GM23338 (cell line): ENCODE measurements around the gene SLC25A26. TPM values are rescaled to one million over a fixed set of nuclear protein-coding genes. Genes with fewer than 3 reads are reported as not detected.

Experiments
- ATAC-seq: fragments of 200-7000 bp; cut with Tn5 transposase; 3 replicates; pipeline ENCODE4 v1.9.1; 2020
- DNase-seq: peaks from one replicate; pipeline ENCODE4 v3.0.0-alpha.2; 2015; ENCODE audit warnings: low spot score
- H2AFZ ChIP-seq: fragments of 200-600 bp; sonication (generic); 2 replicates; pipeline ENCODE4 v1.8.0; 2016; ENCODE audit warnings: antibody characterized with exemption, mild to moderate bottlenecking, moderate library complexity
- H3F3A ChIP-seq: fragments of 200-600 bp; sonication (generic); replicated peaks from 2 replicates; pipeline ENCODE4 v1.8.0; 2017; ENCODE audit warnings: antibody characterized with exemption, mixed run types, low read depth
- H3K27ac ChIP-seq: fragments of 200-600 bp; sonication (generic); 2 replicates; pipeline ENCODE4 v1.6.1; 2016; ENCODE audit warnings: low read depth
- H3K27me3 ChIP-seq: fragments of 200-600 bp; sonication (generic); 2 replicates; pipeline ENCODE4 v1.8.0; 2016; ENCODE audit warnings: mild to moderate bottlenecking, mixed run types, moderate library complexity; ENCODE audit not compliant: insufficient read depth
- H3K36me3 ChIP-seq: fragments of 200-600 bp; sonication (generic); 2 replicates; pipeline ENCODE4 v1.8.0; 2016; ENCODE audit warnings: mild to moderate bottlenecking; ENCODE audit not compliant: insufficient read depth
- H3K4me1 ChIP-seq: fragments of 200-600 bp; sonication (generic); 2 replicates; pipeline ENCODE4 v1.8.0; 2016; ENCODE audit warnings: mild to moderate bottlenecking, moderate library complexity; ENCODE audit not compliant: insufficient read depth
- H3K4me2 ChIP-seq: fragments of 200-600 bp; sonication (generic); 2 replicates; pipeline ENCODE4 v1.7.1; 2017; ENCODE audit warnings: mixed run types
- H3K4me3 ChIP-seq: fragments of 200-600 bp; sonication (generic); 2 replicates; pipeline ENCODE4 v1.6.1; 2016; ENCODE audit warnings: mixed run types
- H3K79me2 ChIP-seq: fragments of 200-600 bp; sonication (generic); replicated peaks from 2 replicates; pipeline ENCODE4 v1.8.0; 2017; ENCODE audit warnings: mild to moderate bottlenecking; ENCODE audit not compliant: insufficient read depth
- H3K9me2 ChIP-seq: fragments of 200-600 bp; sonication (generic); 2 replicates; pipeline ENCODE4 v1.8.0; 2017; ENCODE audit not compliant: insufficient read depth
- H4K20me1 ChIP-seq: fragments of 200-600 bp; sonication (generic); replicated peaks from 2 replicates; pipeline ENCODE4 v1.8.0; 2017; ENCODE audit warnings: mild to moderate bottlenecking; ENCODE audit not compliant: insufficient read depth
- H3K27ac Mint-ChIP-seq: 2 replicates; pipeline ENCODE4 v1.8.0; 2020; ENCODE audit warnings: inconsistent platforms, mild to moderate bottlenecking, moderate library complexity, mixed read lengths
- H3K27me3 Mint-ChIP-seq: 3 replicates; pipeline ENCODE4 v1.8.0; 2022; ENCODE audit warnings: low read depth, mild to moderate bottlenecking, moderate library complexity, mixed read lengths, inconsistent platforms; ENCODE audit not compliant: insufficient read depth, poor library complexity
- H3K36me3 Mint-ChIP-seq: 3 replicates; pipeline ENCODE4 v1.8.0; 2021; ENCODE audit warnings: low read depth, mild to moderate bottlenecking, inconsistent platforms, moderate library complexity, mixed read lengths
- H3K4me1 Mint-ChIP-seq: 3 replicates; pipeline ENCODE4 v1.8.0; 2020; ENCODE audit warnings: mild to moderate bottlenecking, inconsistent platforms, mixed read lengths
- H3K4me3 Mint-ChIP-seq: 3 replicates; pipeline ENCODE4 v1.8.0; 2021; ENCODE audit warnings: moderate library complexity, mild to moderate bottlenecking, inconsistent platforms, mixed read lengths
- H3K9me3 Mint-ChIP-seq: 3 replicates; pipeline ENCODE4 v1.8.0; 2020; ENCODE audit warnings: moderate library complexity, mild to moderate bottlenecking, inconsistent platforms, mixed read lengths
- CREB1 ChIP-seq: fragments of 250-450 bp; sonication (Bioruptor Pico); IDR thresholded peaks from 2 replicates; pipeline ENCODE4 v1.5.0; 2020; ENCODE audit warnings: low read depth, mild to moderate bottlenecking, moderate library complexity
- CTCF ChIP-seq, 2 experiments: fragments of 200-600 bp in 1 of 2; sonication (generic) in 1 of 2; conservative IDR thresholded peaks; 2 replicates each; pipeline versions ENCODE4 v1.5.1 to v1.6.1; 2016 to 2017; ENCODE audit warnings: antibody characterized with exemption in 2 of 2, low read depth in 2 of 2, mild to moderate bottlenecking in 2 of 2, moderate library complexity in 1 of 2
- ETS1 ChIP-seq: IDR thresholded peaks from 2 replicates; pipeline ENCODE4 v1.6.1; 2016; ENCODE audit warnings: antibody characterized with exemption
- EZH2 ChIP-seq: fragments of 200-600 bp; sonication (generic); IDR thresholded peaks from one replicate; pipeline ENCODE4 v1.8.0; 2017; ENCODE audit warnings: antibody characterized with exemption, mild to moderate bottlenecking, low read depth; ENCODE audit not compliant: unreplicated experiment
- JUNB ChIP-seq: IDR thresholded peaks from one replicate; pipeline ENCODE4 v1.6.1; 2016; ENCODE audit warnings: antibody characterized with exemption; ENCODE audit not compliant: unreplicated experiment
- NANOG ChIP-seq: IDR thresholded peaks from 2 replicates; pipeline ENCODE4 v1.6.1; 2016; ENCODE audit warnings: antibody characterized with exemption, borderline replicate concordance
- POLR2AphosphoS5 ChIP-seq: IDR thresholded peaks from 2 replicates; pipeline ENCODE4 v1.6.1; 2016; ENCODE audit warnings: antibody characterized with exemption, low read depth
- REST ChIP-seq: IDR thresholded peaks from one replicate; pipeline ENCODE4 v1.6.1; 2018; ENCODE audit warnings: antibody characterized with exemption; ENCODE audit not compliant: unreplicated experiment
- STAT1 ChIP-seq: IDR thresholded peaks from one replicate; pipeline ENCODE4 v1.6.1; 2016; ENCODE audit warnings: antibody characterized with exemption; ENCODE audit not compliant: unreplicated experiment
- ZNF114 ChIP-seq: fragments of 250-450 bp; sonication (Bioruptor Pico); IDR thresholded peaks from 2 replicates; pipeline ENCODE4 v1.5.0; 2020; ENCODE audit warnings: mild to moderate bottlenecking, moderate library complexity
- ZNF331 ChIP-seq: fragments of 250-450 bp; sonication (Bioruptor Pico); IDR thresholded peaks from 2 replicates; pipeline ENCODE4 v1.5.0; 2020; ENCODE audit warnings: low read depth, mild to moderate bottlenecking, moderate library complexity
- ZNF462 ChIP-seq: fragments of 250-450 bp; sonication (Bioruptor Pico); IDR thresholded peaks from 2 replicates; pipeline ENCODE4 v1.5.0; 2020; ENCODE audit warnings: mild to moderate bottlenecking, moderate library complexity
- polyA plus RNA-seq: library from polyadenylated mRNA; unstranded; fragments of >200 nt; fragmentation: Nextera tagmentation; extraction: Ambion mirVana; gene quantifications from 2 replicates; pipeline ENCODE4 v1.2.1, GENCODE V29; 2016
- total RNA-seq: library from RNA; depleted of rRNA; stranded (reverse); fragments of >200 nt; shearing (Covaris generic); gene quantifications from 2 replicates; pipeline ENCODE4 v1.2.3, GENCODE V29; 2014

The SLC25A26 gene
- total and polyA plus RNA-seq, 2 experiments from 2014 or later, result 24.8 to 40.2 TPM

GRCh38 chr3:66203275-66203674 is 17.5 kb upstream of the SLC25A26 start:
- Histone ChIP-seq H3K27ac (no peak overlapping the region), H3K4me1 (no peaks in the 10 kb centered on the region), H4K20me1 (no peaks in the 10 kb centered on the region), H3K27me3 (no peaks in the 10 kb centered on the region), H2AFZ (no peak overlapping the region), H3K36me3 (no peaks in the 10 kb centered on the region), H3K4me2 (no peak overlapping the region), H3K4me3 (no peak overlapping the region), H3K79me2 (no peaks in the 10 kb centered on the region), H3K9me2 (no peaks in the 10 kb centered on the region), H3F3A (no peaks in the 10 kb centered on the region)
- Mint-ChIP-seq H3K9me3 (no peaks in the 10 kb centered on the region), H3K4me1 (peaks cover 6% of the 10 kb centered on the region; the same call in 1 of the 3 replicates), H3K27ac (no peak overlapping the region), H3K36me3 (no peaks in the 10 kb centered on the region), H3K27me3 (no peaks in the 10 kb centered on the region), H3K4me3 (no peak overlapping the region)
- DNase-seq (no peak), ATAC-seq (no peak)
- TF ChIP-seq CREB1 (CRISPR knock-in tag), result no peak
- no peak for TF ChIP-seq NANOG
- no peak for TF ChIP-seq ZNF114
- TF ChIP-seq ZNF331, result no peak
- no peak for TF ChIP-seq JUNB
- TF ChIP-seq REST, result no peak
- TF ChIP-seq EZH2, result no peak
- no peak for TF ChIP-seq POLR2AphosphoS5
- TF ChIP-seq ETS1, result no peak
- TF ChIP-seq CTCF (conservative IDR thresholded peaks at IDR 0.05; ENCODE audit: low read depth in 2 of 2), result no peak
- TF ChIP-seq ZNF462 (CRISPR knock-in tag), result no peak
- no peak for TF ChIP-seq STAT1
